ENCODE data around the gene CALHM2.
"Not testable (repeated sequence)": the region's sequence is repeated elsewhere in the genome, so short reads cannot be mapped to it uniquely, and the experiment has no call there.

Gene CALHM2

GRCh38 chr10:103449208-103450144 lies 2.7 kb downstream of the CALHM2 start:
- DNase-seq, result no peak

GRCh38 chr10:103448746-103449145 lies 3.4 kb downstream of the CALHM2 start:
- peak; percentile 4 for DNase-seq

- no peak for DNase-seq
Observed at GRCh38 chr10:103447187-103447586, 5.0 kb downstream of the CALHM2 start.

- DNase-seq, result no peak
Observed at GRCh38 chr10:103445767-103446567, 6.2 kb downstream of the CALHM2 start.

- no peak for DNase-seq
Observed at GRCh38 chr10:103445366-103445765, 6.8 kb downstream of the CALHM2 start.

GRCh38 chr10:103444478-103444877 lies 7.7 kb downstream of the CALHM2 start:
- no peak for DNase-seq

- DNase-seq, result no peak
Observed at GRCh38 chr10:103443475-103444185, 8.5 kb downstream of the CALHM2 start.

- no peak for DNase-seq
Observed at GRCh38 chr10:103442031-103442461, 10.1 kb downstream of the CALHM2 start.

- no peak for DNase-seq
Observed at GRCh38 chr10:103441611-103442010, 10.6 kb downstream of the CALHM2 start.

- DNase-seq, result no peak
Observed at GRCh38 chr10:103441206-103441605, 11.0 kb downstream of the CALHM2 start.

- DNase-seq, result no peak
Observed at GRCh38 chr10:103440416-103440815, 11.8 kb downstream of the CALHM2 start.

GRCh38 chr10:103439776-103440175 lies 12.4 kb downstream of the CALHM2 start:
- DNase-seq, result no peak

- DNase-seq, result no peak
Observed at GRCh38 chr10:103433858-103434257, 18.3 kb downstream of the CALHM2 start.

GRCh38 chr10:103431902-103432301 lies 20.3 kb downstream of the CALHM2 start:
- no peak for DNase-seq

GRCh38 chr10:103429647-103430046 lies 22.5 kb downstream of the CALHM2 start:
- no peak for DNase-seq

GRCh38 chr10:103428989-103429643 lies 23.1 kb downstream of the CALHM2 start:
- no peak for DNase-seq

- DNase-seq, result no peak
Observed at GRCh38 chr10:103427866-103428265, 24.3 kb downstream of the CALHM2 start.

GRCh38 chr10:103423748-103424147 lies 28.4 kb downstream of the CALHM2 start:
- no peak for DNase-seq

GRCh38 chr10:103419101-103419500 lies 33.1 kb downstream of the CALHM2 start:
- no peak for DNase-seq

GRCh38 chr10:103417601-103418000 lies 34.6 kb downstream of the CALHM2 start:
- DNase-seq, result no peak

GRCh38 chr10:103417148-103417469 lies 35.1 kb downstream of the CALHM2 start:
- DNase-seq, result not testable (repeated sequence)

GRCh38 chr10:103416436-103417147 lies 35.6 kb downstream of the CALHM2 start:
- no peak for DNase-seq
